Activated B cell treated with CpG ODN at 0.5 μM for 24 hours (primary cell): ENCODE measurements around the gene GYPB. TPM values are rescaled to one million over a fixed set of nuclear protein-coding genes. Genes with fewer than 3 reads are reported as not detected.
"Not testable (repeated sequence)": the region's sequence is repeated elsewhere in the genome, so short reads cannot be mapped to it uniquely, and the experiment has no call there.

Source experiments
- ATAC-seq: fragments of 200-7000 bp; cut with Tn5 transposase; one replicate; pipeline ENCODE4 v1.10.0; 2021; ENCODE audit warnings: low read depth, mild to moderate bottlenecking, moderate library complexity
- CTCF ChIA-PET: fragments of 350-600 bp; sonication (Branson Sonifier 250); formaldehyde crosslinking; loops from one replicate; lab custom pipeline; 2021; ENCODE audit warnings: antibody characterized with exemption; lab: Charles Lee
- POLR2A ChIA-PET: fragments of 350-600 bp; sonication (Branson Sonifier 250); formaldehyde crosslinking; loops from one replicate; lab custom pipeline; 2021; ENCODE audit warnings: antibody characterized with exemption; lab: Charles Lee
- DNase-seq: peaks from one replicate; pipeline ENCODE4 v3.0.0; 2022
- H3K27ac Mint-ChIP-seq: one replicate; pipeline ENCODE4 v1.8.0; 2020; ENCODE audit warnings: mixed read lengths
- H3K27me3 Mint-ChIP-seq: one replicate; pipeline ENCODE4 v1.8.0; 2021; ENCODE audit warnings: mixed read lengths
- H3K36me3 Mint-ChIP-seq: one replicate; pipeline ENCODE4 v1.8.0; 2021; ENCODE audit warnings: low read depth, mixed read lengths
- H3K4me1 Mint-ChIP-seq: one replicate; pipeline ENCODE4 v1.8.0; 2021; ENCODE audit warnings: mixed read lengths
- H3K4me3 Mint-ChIP-seq: one replicate; pipeline ENCODE4 v1.8.0; 2020; ENCODE audit warnings: mild to moderate bottlenecking, mixed read lengths
- H3K9me3 Mint-ChIP-seq: one replicate; pipeline ENCODE4 v1.8.0; 2020; ENCODE audit warnings: mixed read lengths
- intact Hi-C: fragments of 100-400 bp; cut with micrococcal nuclease; formaldehyde crosslinking; loops from one replicate; pipeline ENCODE4 v1.15.1; 2024
- total RNA-seq: library from RNA; stranded (reverse); gene quantifications from 2 replicates; pipeline ENCODE4 v1.2.3, GENCODE V29; 2022

Gene GYPB
- total RNA-seq, 1 donor from 2014 or later, result not detected

GRCh38 chr4:144031369-144031768 is 12.2 kb upstream of the GYPB start:
- DNase-seq, H3K27ac Mint-ChIP-seq, H3K9me3 Mint-ChIP-seq, H3K36me3 Mint-ChIP-seq, H3K4me3 Mint-ChIP-seq, H3K27me3 Mint-ChIP-seq, CTCF ChIA-PET, POLR2A ChIA-PET, H3K4me1 Mint-ChIP-seq, ATAC-seq, intact Hi-C loops: not testable (repeated sequence)

- H3K9me3 Mint-ChIP-seq, POLR2A ChIA-PET, intact Hi-C loops, H3K27ac Mint-ChIP-seq, H3K4me1 Mint-ChIP-seq, H3K4me3 Mint-ChIP-seq, ATAC-seq, H3K27me3 Mint-ChIP-seq, H3K36me3 Mint-ChIP-seq, CTCF ChIA-PET, DNase-seq: not testable (repeated sequence)
Observed at GRCh38 chr4:144030708-144031107, 11.5 kb upstream of the GYPB start.

GRCh38 chr4:144026682-144027081 is 7.5 kb upstream of the GYPB start:
- H3K27ac Mint-ChIP-seq, POLR2A ChIA-PET, DNase-seq, H3K36me3 Mint-ChIP-seq, CTCF ChIA-PET, intact Hi-C loops, ATAC-seq, H3K9me3 Mint-ChIP-seq, H3K27me3 Mint-ChIP-seq, H3K4me1 Mint-ChIP-seq, H3K4me3 Mint-ChIP-seq: not testable (repeated sequence)

GRCh38 chr4:144024399-144025053 is 5.3 kb upstream of the GYPB start:
- ATAC-seq, CTCF ChIA-PET, H3K4me1 Mint-ChIP-seq, H3K9me3 Mint-ChIP-seq, POLR2A ChIA-PET, H3K36me3 Mint-ChIP-seq, H3K27me3 Mint-ChIP-seq, DNase-seq, intact Hi-C loops, H3K27ac Mint-ChIP-seq, H3K4me3 Mint-ChIP-seq: not testable (repeated sequence)

- ATAC-seq, DNase-seq, H3K36me3 Mint-ChIP-seq, H3K4me1 Mint-ChIP-seq, POLR2A ChIA-PET, H3K9me3 Mint-ChIP-seq, H3K27me3 Mint-ChIP-seq, intact Hi-C loops, H3K27ac Mint-ChIP-seq, H3K4me3 Mint-ChIP-seq: not testable (repeated sequence)
- CTCF ChIA-PET, result interaction anchor here (1.0 kb wide), 1 partner anchor 17 kb away, joined by 3 read pairs; no protein-coding TSS in a partner anchor
Observed at GRCh38 chr4:144022772-144023400, 3.7 kb upstream of the GYPB start.

GRCh38 chr4:144021336-144021990 is 2.3 kb upstream of the GYPB start:
- DNase-seq, H3K9me3 Mint-ChIP-seq, H3K4me1 Mint-ChIP-seq, H3K4me3 Mint-ChIP-seq, H3K27me3 Mint-ChIP-seq, POLR2A ChIA-PET, H3K36me3 Mint-ChIP-seq, H3K27ac Mint-ChIP-seq: not testable (repeated sequence)
- CTCF ChIA-PET, result interaction anchor here (1.3 kb wide), 1 partner anchor 463 kb away, joined by 3 read pairs; no protein-coding TSS in a partner anchor
- intact Hi-C loops, result loop anchor here (1.0 kb wide), 2 partner anchors 247 to 462 kb away; no protein-coding TSS in a partner anchor
- ATAC-seq, result peak; percentile 52

GRCh38 chr4:144018223-144019000 is 768 bp downstream of the GYPB start:
- H3K27ac Mint-ChIP-seq, H3K27me3 Mint-ChIP-seq, ATAC-seq, CTCF ChIA-PET, DNase-seq, POLR2A ChIA-PET, H3K36me3 Mint-ChIP-seq, H3K4me3 Mint-ChIP-seq, H3K9me3 Mint-ChIP-seq, intact Hi-C loops, H3K4me1 Mint-ChIP-seq: not testable (repeated sequence)

- H3K27me3 Mint-ChIP-seq, DNase-seq, POLR2A ChIA-PET, H3K9me3 Mint-ChIP-seq, H3K4me3 Mint-ChIP-seq, ATAC-seq, H3K36me3 Mint-ChIP-seq, intact Hi-C loops, H3K4me1 Mint-ChIP-seq, H3K27ac Mint-ChIP-seq, CTCF ChIA-PET: not testable (repeated sequence)
Observed at GRCh38 chr4:144017271-144017670, 1.9 kb downstream of the GYPB start.

- H3K36me3 Mint-ChIP-seq, POLR2A ChIA-PET, intact Hi-C loops, CTCF ChIA-PET, H3K27ac Mint-ChIP-seq, DNase-seq, H3K4me3 Mint-ChIP-seq, H3K27me3 Mint-ChIP-seq, H3K9me3 Mint-ChIP-seq, ATAC-seq, H3K4me1 Mint-ChIP-seq: not testable (repeated sequence)
Observed at GRCh38 chr4:144016057-144016605, 3.0 kb downstream of the GYPB start.
